Measurements from ENCODE around the gene DHFR.

DNA sequence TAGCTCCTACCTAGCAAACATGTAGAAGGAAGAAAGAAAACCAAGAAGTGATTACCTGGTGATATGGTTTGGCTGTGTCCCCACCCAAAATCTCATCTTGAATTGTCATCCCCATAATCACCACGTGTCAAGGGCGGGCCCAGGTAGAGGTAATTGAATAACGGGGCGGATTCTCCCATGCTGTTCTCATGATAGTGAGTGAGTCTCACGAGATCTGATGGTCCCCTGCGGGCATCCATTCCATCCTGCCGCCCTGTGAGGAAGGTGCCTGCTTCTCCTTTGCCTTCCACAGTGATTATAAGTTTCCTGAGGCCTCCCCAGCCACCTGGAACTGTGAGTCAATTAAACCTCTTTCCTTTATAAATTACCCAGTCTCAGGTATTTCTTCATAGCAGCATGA lies 57.3 kb downstream of the DHFR start:
- TF ChIP-seq, protein P1, sequence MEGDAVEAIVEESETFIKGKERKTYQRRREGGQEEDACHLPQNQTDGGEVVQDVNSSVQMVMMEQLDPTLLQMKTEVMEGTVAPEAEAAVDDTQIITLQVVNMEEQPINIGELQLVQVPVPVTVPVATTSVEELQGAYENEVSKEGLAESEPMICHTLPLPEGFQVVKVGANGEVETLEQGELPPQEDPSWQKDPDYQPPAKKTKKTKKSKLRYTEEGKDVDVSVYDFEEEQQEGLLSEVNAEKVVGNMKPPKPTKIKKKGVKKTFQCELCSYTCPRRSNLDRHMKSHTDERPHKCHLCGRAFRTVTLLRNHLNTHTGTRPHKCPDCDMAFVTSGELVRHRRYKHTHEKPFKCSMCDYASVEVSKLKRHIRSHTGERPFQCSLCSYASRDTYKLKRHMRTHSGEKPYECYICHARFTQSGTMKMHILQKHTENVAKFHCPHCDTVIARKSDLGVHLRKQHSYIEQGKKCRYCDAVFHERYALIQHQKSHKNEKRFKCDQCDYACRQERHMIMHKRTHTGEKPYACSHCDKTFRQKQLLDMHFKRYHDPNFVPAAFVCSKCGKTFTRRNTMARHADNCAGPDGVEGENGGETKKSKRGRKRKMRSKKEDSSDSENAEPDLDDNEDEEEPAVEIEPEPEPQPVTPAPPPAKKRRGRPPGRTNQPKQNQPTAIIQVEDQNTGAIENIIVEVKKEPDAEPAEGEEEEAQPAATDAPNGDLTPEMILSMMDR (IDR thresholded peaks at IDR 0.05), result no peak
- TF ChIP-seq POLR2A (IDR thresholded peaks at IDR 0.05), result no peak
